ENCODE data around the gene CAPNS1.
"Not testable (repeated sequence)": the region's sequence is repeated elsewhere in the genome, so short reads cannot be mapped to it uniquely, and the experiment has no call there.

GRCh38 chr19:36179077-36179476 lies 39.2 kb downstream of the CAPNS1 start:
- TF ChIP-seq CSDC2, OSR1, RARB, ESRRG (CRISPR knock-in tag; IDR thresholded peaks at IDR 0.05): not testable (repeated sequence)

Data from SK-N-SH treated with all-trans-retinoic acid at 6 μM for 48 hours (cell line).